HepG2 (cell line): ENCODE measurements around the gene CAPZA1.

Source experiments
- HMGXB4 ChIP-seq, 2 experiments: sonication (generic) in 1 of 2; formaldehyde crosslinking in 1 of 2; IDR thresholded peaks; 2 replicates each; pipeline versions ENCODE4 v1.4.0 to v1.6.1; 2018 to 2020; ENCODE audit warnings: missing genetic modification reagents in 2 of 2, borderline replicate concordance in 1 of 2, low read depth in 1 of 2, mild to moderate bottlenecking in 1 of 2, missing biosample characterization in 1 of 2
- HNRNPUL1 ChIP-seq: fragments of 200-400 bp; formaldehyde crosslinking; IDR thresholded peaks from 2 replicates; pipeline ENCODE4 v1.6.1; 2017; ENCODE audit warnings: low read depth, mild to moderate bottlenecking, low read length, moderate library complexity
- NFE2L2 ChIP-seq: fragments of 150-350 bp; IDR thresholded peaks from 2 replicates; pipeline ENCODE4 v1.6.1; 2014; ENCODE audit warnings: low read length
- POLR2A ChIP-seq, 2 experiments: IDR thresholded peaks; 2 replicates each; pipeline ENCODE4 v1.6.1; 2011; ENCODE audit warnings: low read depth in 2 of 2, low read length in 2 of 2, mild to moderate bottlenecking in 1 of 2, moderate library complexity in 1 of 2; ENCODE audit not compliant: insufficient read depth in 1 of 2
- TBP ChIP-seq: sonication (generic); formaldehyde crosslinking; IDR thresholded peaks from 2 replicates; pipeline ENCODE4 v1.5.0; 2020; ENCODE audit warnings: missing genetic modification reagents
- YY1 ChIP-seq: IDR thresholded peaks from 2 replicates; pipeline ENCODE4 v1.6.1; 2011; ENCODE audit warnings: low read length, low read depth, moderate library complexity, mild to moderate bottlenecking; ENCODE audit not compliant: insufficient read depth, insufficient replicate concordance
- ZFYVE20 ChIP-seq: sonication (generic); formaldehyde crosslinking; IDR thresholded peaks from 2 replicates; pipeline ENCODE4 v1.8.0; 2023; ENCODE audit warnings: low read depth, mild to moderate bottlenecking, moderate library complexity, missing genetic modification reagents, borderline replicate concordance
- TF ChIP-seq, protein P1 (sequence below): sonication (generic); formaldehyde crosslinking; IDR thresholded peaks from 2 replicates; pipeline ENCODE4 v1.8.0; 2022; ENCODE audit warnings: missing genetic modification reagents, low read depth, mild to moderate bottlenecking, borderline replicate concordance
- TF ChIP-seq, protein P2 (sequence below): sonication (generic); formaldehyde crosslinking; IDR thresholded peaks from 2 replicates; pipeline ENCODE4 v1.4.0; 2020; ENCODE audit warnings: missing genetic modification reagents, low read depth, mild to moderate bottlenecking, borderline replicate concordance
- TF ChIP-seq, protein P3 (sequence below): sonication (generic); formaldehyde crosslinking; IDR thresholded peaks from 2 replicates; pipeline ENCODE4 v1.5.0; 2020; ENCODE audit warnings: mild to moderate bottlenecking, missing genetic modification reagents, moderate library complexity
- TF ChIP-seq, protein P4 (sequence below): sonication (generic); formaldehyde crosslinking; IDR thresholded peaks from 2 replicates; pipeline ENCODE4 v1.8.1; 2022; ENCODE audit warnings: low read depth, mild to moderate bottlenecking, missing genetic modification reagents
- TF ChIP-seq, protein P5 (sequence below): sonication (generic); formaldehyde crosslinking; IDR thresholded peaks from 2 replicates; pipeline ENCODE4 v1.5.1; 2020; ENCODE audit warnings: mild to moderate bottlenecking, missing genetic modification reagents, moderate library complexity

DNA sequence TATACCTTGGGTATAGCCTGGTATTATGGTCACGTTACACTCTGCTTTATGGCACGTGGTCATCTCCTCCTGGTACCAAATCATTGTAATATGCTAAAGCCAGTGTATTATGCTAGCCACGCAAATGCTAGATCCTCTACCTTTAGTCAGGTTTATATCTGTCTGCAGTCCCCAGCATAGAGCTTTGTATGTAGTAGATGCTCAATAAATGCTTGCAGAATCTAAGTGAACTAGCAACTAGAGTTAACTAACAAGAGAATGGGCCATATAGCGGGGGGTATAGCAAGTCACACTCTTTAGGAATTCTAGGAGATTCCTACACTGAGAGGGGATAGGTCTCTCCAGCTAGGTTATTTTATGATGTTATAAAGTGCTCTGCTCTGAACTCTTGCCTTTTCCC, 57.9 kb downstream of the CAPZA1 start:
- TF ChIP-seq HNRNPUL1: no peak
- TF ChIP-seq TBP (CRISPR knock-in tag): no peak
- TF ChIP-seq NFE2L2: no peak
- TF ChIP-seq, protein P1, sequence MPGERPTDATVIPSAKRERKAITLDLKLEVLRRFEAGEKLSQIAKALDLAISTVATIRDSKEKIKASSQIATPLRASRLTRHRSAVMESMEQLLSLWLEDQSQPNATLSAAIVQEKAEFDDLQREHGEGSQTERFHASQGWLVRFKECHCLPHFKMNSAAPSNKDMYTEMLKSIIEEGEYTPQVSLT: no peak
- TF ChIP-seq YY1: no peak
- TF ChIP-seq, protein P2, sequence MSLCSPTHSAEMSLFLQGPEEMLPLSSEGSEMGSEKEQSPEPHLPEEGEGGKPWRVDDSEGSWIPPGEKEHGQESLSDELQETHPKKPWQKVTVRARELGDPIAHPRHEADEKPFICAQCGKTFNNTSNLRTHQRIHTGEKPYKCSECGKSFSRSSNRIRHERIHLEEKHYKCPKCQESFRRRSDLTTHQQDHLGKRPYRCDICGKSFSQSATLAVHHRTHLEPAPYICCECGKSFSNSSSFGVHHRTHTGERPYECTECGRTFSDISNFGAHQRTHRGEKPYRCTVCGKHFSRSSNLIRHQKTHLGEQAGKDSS (CRISPR knock-in tag): no peak
- TF ChIP-seq HMGXB4 (CRISPR knock-in tag; IDR thresholded peaks at IDR 0.05; ENCODE audit: borderline replicate concordance in 1 of 2, low read depth in 1 of 2): no peak
- TF ChIP-seq, protein P3, sequence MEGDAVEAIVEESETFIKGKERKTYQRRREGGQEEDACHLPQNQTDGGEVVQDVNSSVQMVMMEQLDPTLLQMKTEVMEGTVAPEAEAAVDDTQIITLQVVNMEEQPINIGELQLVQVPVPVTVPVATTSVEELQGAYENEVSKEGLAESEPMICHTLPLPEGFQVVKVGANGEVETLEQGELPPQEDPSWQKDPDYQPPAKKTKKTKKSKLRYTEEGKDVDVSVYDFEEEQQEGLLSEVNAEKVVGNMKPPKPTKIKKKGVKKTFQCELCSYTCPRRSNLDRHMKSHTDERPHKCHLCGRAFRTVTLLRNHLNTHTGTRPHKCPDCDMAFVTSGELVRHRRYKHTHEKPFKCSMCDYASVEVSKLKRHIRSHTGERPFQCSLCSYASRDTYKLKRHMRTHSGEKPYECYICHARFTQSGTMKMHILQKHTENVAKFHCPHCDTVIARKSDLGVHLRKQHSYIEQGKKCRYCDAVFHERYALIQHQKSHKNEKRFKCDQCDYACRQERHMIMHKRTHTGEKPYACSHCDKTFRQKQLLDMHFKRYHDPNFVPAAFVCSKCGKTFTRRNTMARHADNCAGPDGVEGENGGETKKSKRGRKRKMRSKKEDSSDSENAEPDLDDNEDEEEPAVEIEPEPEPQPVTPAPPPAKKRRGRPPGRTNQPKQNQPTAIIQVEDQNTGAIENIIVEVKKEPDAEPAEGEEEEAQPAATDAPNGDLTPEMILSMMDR (CRISPR knock-in tag): no peak
- TF ChIP-seq, protein P4, sequence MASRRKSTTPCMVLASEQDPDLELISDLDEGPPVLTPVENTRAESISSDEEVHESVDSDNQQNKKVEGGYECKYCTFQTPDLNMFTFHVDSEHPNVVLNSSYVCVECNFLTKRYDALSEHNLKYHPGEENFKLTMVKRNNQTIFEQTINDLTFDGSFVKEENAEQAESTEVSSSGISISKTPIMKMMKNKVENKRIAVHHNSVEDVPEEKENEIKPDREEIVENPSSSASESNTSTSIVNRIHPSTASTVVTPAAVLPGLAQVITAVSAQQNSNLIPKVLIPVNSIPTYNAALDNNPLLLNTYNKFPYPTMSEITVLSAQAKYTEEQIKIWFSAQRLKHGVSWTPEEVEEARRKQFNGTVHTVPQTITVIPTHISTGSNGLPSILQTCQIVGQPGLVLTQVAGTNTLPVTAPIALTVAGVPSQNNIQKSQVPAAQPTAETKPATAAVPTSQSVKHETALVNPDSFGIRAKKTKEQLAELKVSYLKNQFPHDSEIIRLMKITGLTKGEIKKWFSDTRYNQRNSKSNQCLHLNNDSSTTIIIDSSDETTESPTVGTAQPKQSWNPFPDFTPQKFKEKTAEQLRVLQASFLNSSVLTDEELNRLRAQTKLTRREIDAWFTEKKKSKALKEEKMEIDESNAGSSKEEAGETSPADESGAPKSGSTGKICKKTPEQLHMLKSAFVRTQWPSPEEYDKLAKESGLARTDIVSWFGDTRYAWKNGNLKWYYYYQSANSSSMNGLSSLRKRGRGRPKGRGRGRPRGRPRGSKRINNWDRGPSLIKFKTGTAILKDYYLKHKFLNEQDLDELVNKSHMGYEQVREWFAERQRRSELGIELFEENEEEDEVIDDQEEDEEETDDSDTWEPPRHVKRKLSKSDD (CRISPR knock-in tag): no peak
- no peak for TF ChIP-seq POLR2A (IDR thresholded peaks at IDR 0.05; ENCODE audit: insufficient read depth in 1 of 2, low read depth in 2 of 2, low read length in 2 of 2)
- TF ChIP-seq, protein P5, sequence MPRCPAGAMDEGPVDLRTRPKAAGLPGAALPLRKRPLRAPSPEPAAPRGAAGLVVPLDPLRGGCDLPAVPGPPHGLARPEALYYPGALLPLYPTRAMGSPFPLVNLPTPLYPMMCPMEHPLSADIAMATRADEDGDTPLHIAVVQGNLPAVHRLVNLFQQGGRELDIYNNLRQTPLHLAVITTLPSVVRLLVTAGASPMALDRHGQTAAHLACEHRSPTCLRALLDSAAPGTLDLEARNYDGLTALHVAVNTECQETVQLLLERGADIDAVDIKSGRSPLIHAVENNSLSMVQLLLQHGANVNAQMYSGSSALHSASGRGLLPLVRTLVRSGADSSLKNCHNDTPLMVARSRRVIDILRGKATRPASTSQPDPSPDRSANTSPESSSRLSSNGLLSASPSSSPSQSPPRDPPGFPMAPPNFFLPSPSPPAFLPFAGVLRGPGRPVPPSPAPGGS: no peak
- TF ChIP-seq ZFYVE20: no peak
